Glutamatergic neuron (in vitro differentiated cells): Measurements from ENCODE around the gene PYY. TPM values are rescaled to one million over a fixed set of nuclear protein-coding genes. Genes with fewer than 3 reads are reported as not detected.
A peak's percentile ranks its signal among the peaks of the same experiment; 100 is the strongest.

Experiments
- DNase-seq: peaks from one replicate; pipeline ENCODE4 v3.0.0; 2022
- H3K27ac Mint-ChIP-seq: one replicate; pipeline ENCODE4 v1.8.0; 2020; ENCODE audit warnings: mild to moderate bottlenecking, mixed read lengths, inconsistent platforms; ENCODE audit not compliant: unreplicated experiment
- H3K27me3 Mint-ChIP-seq: one replicate; pipeline ENCODE4 v1.8.0; 2020; ENCODE audit warnings: mild to moderate bottlenecking, moderate library complexity, mixed read lengths, inconsistent platforms; ENCODE audit not compliant: unreplicated experiment
- H3K36me3 Mint-ChIP-seq: one replicate; pipeline ENCODE4 v1.8.0; 2020; ENCODE audit warnings: mild to moderate bottlenecking, mixed read lengths, inconsistent platforms; ENCODE audit not compliant: unreplicated experiment
- H3K4me1 Mint-ChIP-seq: one replicate; pipeline ENCODE4 v1.8.0; 2020; ENCODE audit warnings: mild to moderate bottlenecking, low read depth, mixed read lengths, inconsistent platforms; ENCODE audit not compliant: unreplicated experiment
- H3K4me3 Mint-ChIP-seq: one replicate; pipeline ENCODE4 v1.8.0; 2020; ENCODE audit warnings: mild to moderate bottlenecking, mixed read lengths, inconsistent platforms; ENCODE audit not compliant: unreplicated experiment
- H3K9me3 Mint-ChIP-seq: one replicate; pipeline ENCODE4 v1.8.0; 2020; ENCODE audit warnings: mild to moderate bottlenecking, moderate library complexity, mixed read lengths, inconsistent platforms; ENCODE audit not compliant: unreplicated experiment
- long read RNA-seq: library from polyadenylated mRNA; unstranded; transcript quantifications from one replicate; pipeline ENCODE4 v2.0.0, GENCODE V29; 2020; ENCODE audit not compliant: unreplicated experiment
- total RNA-seq: library from RNA; stranded (reverse); fragmentation: NEBNext Ultra II Directional; extraction: Animal tissue kit (Norgen Biotek cat#: 25700); gene quantifications from one replicate; pipeline ENCODE4 v1.2.1, GENCODE V29; 2021; ENCODE audit not compliant: unreplicated experiment
- TF ChIP-seq, protein P1 (sequence below): fragments of 200-600 bp; sonication (generic); IDR thresholded peaks from one replicate; pipeline ENCODE4 v1.5.0; 2021; ENCODE audit not compliant: partially characterized antibody, unreplicated experiment

The PYY gene
- total RNA-seq: not detected
- long read RNA-seq, partial matches to known transcripts: 0 of 1 reads
- long read RNA-seq, other reads (novel, unspliced or antisense): 0 of 1 reads

DNA sequence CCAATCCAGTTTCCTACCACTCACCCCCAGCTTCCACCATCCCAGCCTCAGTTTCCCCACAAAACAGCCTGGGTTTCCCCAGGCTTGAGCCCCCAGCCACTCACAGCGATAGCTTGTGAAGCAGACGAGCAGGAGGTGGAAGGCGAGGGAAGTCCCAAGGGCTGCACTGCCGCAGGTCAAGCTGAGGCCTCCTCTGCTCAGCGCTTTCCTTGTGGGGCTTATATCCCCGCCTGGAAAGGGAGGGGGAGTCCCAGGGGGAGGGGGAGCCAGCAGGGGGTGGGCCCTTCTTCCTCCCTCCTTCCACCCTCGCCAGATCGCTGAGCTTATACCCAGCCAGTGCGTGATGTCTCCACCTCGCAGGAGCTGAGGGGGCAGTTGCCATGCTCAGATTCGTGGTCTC lies at the start of gene PYY:
PYY (minus strand) TSS at position 195 of the 400 bp plus-strand sequence. CDS start 457 bp downstream, outside the sequence.
- no peak for DNase-seq
- H3K9me3 Mint-ChIP-seq: peaks cover 6% of the 10 kb centered on the region
- H3K27ac Mint-ChIP-seq: no peak within 1 kb of the TSS
- no peaks in the 10 kb centered on the region for H3K36me3 Mint-ChIP-seq
- H3K4me1 Mint-ChIP-seq: peaks cover 3% of the 10 kb centered on the region
- H3K4me3 Mint-ChIP-seq: peak within 1 kb of the TSS; percentile 74
- TF ChIP-seq, protein P1, sequence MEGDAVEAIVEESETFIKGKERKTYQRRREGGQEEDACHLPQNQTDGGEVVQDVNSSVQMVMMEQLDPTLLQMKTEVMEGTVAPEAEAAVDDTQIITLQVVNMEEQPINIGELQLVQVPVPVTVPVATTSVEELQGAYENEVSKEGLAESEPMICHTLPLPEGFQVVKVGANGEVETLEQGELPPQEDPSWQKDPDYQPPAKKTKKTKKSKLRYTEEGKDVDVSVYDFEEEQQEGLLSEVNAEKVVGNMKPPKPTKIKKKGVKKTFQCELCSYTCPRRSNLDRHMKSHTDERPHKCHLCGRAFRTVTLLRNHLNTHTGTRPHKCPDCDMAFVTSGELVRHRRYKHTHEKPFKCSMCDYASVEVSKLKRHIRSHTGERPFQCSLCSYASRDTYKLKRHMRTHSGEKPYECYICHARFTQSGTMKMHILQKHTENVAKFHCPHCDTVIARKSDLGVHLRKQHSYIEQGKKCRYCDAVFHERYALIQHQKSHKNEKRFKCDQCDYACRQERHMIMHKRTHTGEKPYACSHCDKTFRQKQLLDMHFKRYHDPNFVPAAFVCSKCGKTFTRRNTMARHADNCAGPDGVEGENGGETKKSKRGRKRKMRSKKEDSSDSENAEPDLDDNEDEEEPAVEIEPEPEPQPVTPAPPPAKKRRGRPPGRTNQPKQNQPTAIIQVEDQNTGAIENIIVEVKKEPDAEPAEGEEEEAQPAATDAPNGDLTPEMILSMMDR: no peak
- H3K27me3 Mint-ChIP-seq: peaks cover 11% of the 10 kb centered on the region

DNA sequence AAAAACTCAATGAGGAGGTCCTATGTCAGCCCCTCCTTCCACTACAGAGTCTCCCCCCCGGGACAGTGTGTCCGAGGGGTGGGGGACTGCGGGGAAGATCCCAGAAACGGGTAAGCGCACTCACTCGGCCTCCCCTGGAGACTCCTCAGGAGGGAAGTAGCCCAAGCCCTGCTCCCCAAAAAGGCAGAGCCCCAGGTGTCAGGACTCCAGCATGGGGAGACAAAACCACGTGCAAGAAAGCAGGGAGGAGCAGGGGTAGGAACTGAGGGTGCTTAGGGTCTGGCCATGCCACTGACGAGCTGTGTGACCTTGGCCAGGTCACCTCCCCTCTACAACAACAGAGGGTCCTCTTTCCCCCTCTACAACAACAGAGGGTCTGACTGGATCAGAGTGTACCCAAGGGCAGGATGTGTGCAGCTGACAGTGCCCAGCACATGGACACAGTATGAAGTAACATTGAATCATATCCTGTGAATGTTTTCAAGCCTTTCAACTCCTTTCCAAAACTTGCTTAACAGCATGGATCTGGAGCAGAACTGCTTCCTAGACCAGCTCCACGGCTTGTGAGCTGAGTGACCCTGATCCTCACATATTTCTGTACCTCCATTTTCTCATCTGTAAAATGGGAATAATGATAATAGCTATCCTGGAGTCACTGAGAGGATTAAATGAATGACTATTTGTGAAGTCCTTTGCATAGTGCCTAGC lies 48.6 kb upstream of the PYY start:
- H3K4me3 Mint-ChIP-seq: no peak overlapping the region
- peaks cover 1% of the 10 kb centered on the region for H3K9me3 Mint-ChIP-seq
- H3K36me3 Mint-ChIP-seq: no peaks in the 10 kb centered on the region
- H3K27me3 Mint-ChIP-seq: peaks cover 18% of the 10 kb centered on the region
- H3K4me1 Mint-ChIP-seq: no peaks in the 10 kb centered on the region
- DNase-seq: no peak
- H3K27ac Mint-ChIP-seq: no peak overlapping the region
- TF ChIP-seq, protein P1: no peak

GRCh38 chr17:44001461-44001920 lies 47.8 kb upstream of the PYY start:
- peaks cover 16% of the 10 kb centered on the region for H3K27me3 Mint-ChIP-seq
- no peak overlapping the region for H3K27ac Mint-ChIP-seq
- H3K4me1 Mint-ChIP-seq: no peaks in the 10 kb centered on the region
- DNase-seq: no peak
- no peak overlapping the region for H3K4me3 Mint-ChIP-seq
- TF ChIP-seq, protein P1: no peak
- H3K9me3 Mint-ChIP-seq: peaks cover 1% of the 10 kb centered on the region
- H3K36me3 Mint-ChIP-seq: no peaks in the 10 kb centered on the region

DNA sequence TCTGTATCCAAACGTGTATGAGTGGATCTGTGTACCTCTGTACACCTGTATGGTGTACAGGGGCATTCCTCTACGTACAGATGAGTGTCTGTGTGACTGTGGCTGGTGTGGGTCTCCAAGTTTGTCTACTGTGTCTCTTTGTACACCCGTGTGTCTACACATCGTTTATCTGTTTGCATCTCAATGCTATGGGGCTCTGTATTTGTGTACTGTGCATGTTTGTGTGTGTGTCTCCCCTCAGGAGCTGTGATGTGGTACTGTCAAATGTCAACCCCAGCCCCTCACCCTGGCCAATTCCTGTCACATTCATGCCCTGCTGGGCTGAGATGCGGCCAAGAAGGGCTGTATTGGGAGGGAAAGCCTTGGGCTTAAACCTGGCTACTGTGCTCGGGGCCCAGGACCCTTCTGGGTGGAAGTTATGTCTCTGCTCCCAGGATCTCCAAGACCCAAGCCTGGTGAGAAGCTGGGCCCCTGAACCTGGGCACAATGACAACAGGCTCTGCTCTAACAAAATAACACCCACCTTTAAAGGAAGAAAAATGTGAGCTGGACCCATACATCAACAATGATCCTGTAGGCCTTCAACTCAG lies 47.2 kb upstream of the PYY start:
- Mint-ChIP-seq H3K36me3 (no peaks in the 10 kb centered on the region), H3K27me3 (peaks cover 13% of the 10 kb centered on the region), H3K4me3 (no peak overlapping the region), H3K27ac (no peak overlapping the region), H3K9me3 (peaks cover 1% of the 10 kb centered on the region), H3K4me1 (no peaks in the 10 kb centered on the region)
- DNase-seq: no peak
- TF ChIP-seq, protein P1: no peak
